GM10248 (cell line): ENCODE results near the gene LMCD1.

Source experiments
- CTCF ChIA-PET: fragments of 300-600 bp; sonication (Branson Sonifier 250); formaldehyde crosslinking; extraction: SDS; loops from one replicate; lab custom pipeline; 2021; ENCODE audit warnings: antibody characterized with exemption; lab: Yijun Ruan, JAX
- POLR2A ChIA-PET: fragments of 350-650 bp; sonication (Branson Sonifier 250); formaldehyde crosslinking; extraction: SDS; loops from one replicate; lab custom pipeline; 2020; ENCODE audit warnings: antibody characterized with exemption; lab: Yijun Ruan, JAX
- DNase-seq: peaks from one replicate; pipeline ENCODE4 v3.0.0; 2012; ENCODE audit errors: extremely low spot score
- TF ChIP-seq, protein P1 (sequence below): IDR thresholded peaks from 2 replicates; pipeline ENCODE4 v1.5.1; 2012; ENCODE audit warnings: mild to moderate bottlenecking, low read depth; ENCODE audit errors: extremely low read depth, missing control alignments, control extremely low read depth

The LMCD1 gene

DNA sequence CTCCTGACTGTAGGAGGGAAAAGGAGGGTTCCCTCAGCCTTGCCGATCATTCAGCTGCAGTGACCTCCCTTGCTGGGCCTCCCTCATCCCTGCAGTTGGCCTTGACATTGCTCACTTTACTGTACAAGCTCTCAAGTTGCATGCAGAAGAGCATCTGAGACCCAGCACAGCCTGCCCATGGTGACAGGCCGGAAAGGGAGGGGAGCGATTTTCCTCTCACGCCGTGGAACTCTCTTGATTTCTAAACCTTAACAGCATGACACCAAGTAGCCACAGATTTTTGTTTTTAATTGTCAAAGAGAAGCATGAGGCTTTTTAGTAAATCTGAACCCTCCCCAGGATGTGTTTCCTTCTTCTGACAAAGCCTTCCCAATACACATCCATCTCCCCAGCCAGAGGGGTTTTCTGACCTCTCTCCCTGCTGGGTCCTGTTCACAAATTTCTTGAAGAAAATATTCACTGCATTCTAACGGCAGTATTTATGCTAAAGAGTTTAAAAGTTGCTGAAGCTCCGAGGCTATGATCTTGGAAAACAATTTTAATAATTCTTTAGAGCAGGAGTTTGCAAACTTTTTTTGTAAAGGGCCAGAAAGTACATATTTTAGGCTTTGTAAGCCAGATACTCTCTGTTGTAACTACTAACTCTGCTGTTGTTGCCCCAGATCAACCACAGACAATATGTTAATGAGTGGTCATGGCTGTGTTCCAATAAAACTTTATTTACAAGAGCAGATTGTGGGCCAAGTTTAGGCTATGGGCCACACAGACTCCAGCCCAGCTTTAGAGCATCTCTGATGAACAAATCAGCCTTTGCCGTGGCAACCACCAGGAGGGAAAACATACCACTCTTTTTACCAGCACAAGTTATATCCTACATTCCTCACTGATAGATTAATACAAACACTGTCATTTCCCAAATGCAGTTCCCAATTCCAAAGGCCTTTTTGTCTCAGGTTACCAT, 34.8 kb downstream of the LMCD1 start:
- no peak for DNase-seq
- POLR2A ChIA-PET: no interaction called here
- TF ChIP-seq, protein P1, sequence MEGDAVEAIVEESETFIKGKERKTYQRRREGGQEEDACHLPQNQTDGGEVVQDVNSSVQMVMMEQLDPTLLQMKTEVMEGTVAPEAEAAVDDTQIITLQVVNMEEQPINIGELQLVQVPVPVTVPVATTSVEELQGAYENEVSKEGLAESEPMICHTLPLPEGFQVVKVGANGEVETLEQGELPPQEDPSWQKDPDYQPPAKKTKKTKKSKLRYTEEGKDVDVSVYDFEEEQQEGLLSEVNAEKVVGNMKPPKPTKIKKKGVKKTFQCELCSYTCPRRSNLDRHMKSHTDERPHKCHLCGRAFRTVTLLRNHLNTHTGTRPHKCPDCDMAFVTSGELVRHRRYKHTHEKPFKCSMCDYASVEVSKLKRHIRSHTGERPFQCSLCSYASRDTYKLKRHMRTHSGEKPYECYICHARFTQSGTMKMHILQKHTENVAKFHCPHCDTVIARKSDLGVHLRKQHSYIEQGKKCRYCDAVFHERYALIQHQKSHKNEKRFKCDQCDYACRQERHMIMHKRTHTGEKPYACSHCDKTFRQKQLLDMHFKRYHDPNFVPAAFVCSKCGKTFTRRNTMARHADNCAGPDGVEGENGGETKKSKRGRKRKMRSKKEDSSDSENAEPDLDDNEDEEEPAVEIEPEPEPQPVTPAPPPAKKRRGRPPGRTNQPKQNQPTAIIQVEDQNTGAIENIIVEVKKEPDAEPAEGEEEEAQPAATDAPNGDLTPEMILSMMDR: no peak
- CTCF ChIA-PET: interaction anchor here (1.0 to 1.9 kb wide), 3 partner anchors 12 to 31 kb away, joined by 3 to 4 read pairs (median 3); no protein-coding TSS in a partner anchor

DNA sequence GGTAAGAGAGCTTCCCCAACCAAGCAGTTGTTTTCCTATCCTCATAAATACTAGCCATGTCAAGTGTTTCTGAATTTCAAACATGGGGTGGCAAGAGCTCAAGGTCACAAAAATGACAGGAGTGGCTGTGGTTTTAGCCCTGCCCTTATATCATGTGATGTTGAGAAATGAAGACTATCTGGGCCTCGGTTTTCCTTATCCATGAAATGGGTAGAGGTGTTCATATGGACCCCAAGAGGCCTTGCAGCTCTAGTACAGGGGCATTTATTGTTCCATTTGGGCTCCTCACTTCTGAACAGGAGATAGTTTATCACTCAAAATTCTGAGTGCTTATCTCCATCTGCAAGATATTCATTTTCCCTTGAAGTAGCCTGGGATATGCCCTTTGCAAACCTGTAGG, 35.8 kb downstream of the LMCD1 start:
- ChIA-PET CTCF (no interaction called here), POLR2A (no interaction called here)
- TF ChIP-seq, protein P1: no peak
- DNase-seq: no peak

DNA sequence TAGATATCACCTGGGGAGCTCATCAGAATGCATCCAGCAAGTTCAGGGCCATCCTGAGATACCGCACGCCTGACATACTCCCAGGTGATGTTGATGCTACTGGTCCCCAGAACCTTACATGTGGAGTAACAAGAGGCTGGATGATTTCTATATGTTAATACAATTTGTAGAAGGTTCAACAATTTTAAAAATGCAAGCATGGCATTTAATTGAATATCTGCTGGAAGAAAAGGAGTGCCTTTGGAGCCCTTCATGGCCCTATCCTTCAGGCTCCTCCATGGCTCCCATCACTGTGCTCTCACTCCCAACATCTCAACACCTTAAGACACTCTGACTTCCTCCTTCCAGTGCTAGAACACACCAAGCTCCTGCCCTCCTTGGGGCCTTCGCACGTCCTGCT, 36.6 kb downstream of the LMCD1 start:
- ChIA-PET POLR2A (no interaction called here), CTCF (no interaction called here)
- TF ChIP-seq, protein P1: no peak
- no peak for DNase-seq

DNA sequence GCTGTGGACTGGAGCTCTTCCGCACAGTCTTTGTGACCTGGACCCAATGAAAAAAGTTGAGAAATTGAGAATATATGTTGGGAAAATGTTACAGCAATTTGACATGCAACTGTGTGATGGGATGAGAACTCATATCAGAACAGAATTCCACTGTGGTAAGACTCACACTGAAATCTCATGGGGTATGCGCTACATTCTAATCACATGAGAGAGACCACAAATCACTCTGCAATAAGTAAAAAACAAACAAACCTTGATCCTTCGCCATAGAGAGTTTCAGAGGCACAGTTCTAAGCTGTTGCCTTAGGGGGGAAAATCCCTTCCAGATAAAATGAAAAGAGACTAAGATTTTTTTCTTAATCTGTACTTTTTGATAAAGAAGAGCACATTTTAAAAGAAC, 37.3 kb downstream of the LMCD1 start:
- TF ChIP-seq, protein P1: no peak
- POLR2A ChIA-PET: no interaction called here

DNA sequence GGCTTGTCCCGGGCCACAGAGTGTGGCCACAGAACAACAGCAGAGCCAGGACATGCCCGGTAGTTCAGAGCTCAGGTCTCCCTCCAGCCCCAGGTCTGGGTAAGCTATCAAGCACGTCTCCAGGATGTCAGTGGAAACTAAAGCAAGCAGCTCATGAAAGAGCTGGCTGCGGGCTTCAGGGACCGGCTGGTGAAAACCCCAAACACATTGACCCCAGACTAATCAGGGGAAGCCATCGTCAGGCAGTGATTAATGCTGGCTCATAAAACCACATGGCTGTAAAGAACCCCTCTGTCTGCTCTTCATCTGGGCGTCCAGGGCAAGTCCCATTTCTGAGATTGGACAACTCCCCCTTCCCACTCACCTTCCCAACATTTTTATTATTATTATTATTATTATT, 37.8 kb downstream of the LMCD1 start:
- POLR2A ChIA-PET: no interaction called here

More for the DNA sequence above, 37.3 kb downstream of the LMCD1 start:
- no peak for DNase-seq
- CTCF ChIA-PET: no interaction called here

DNA sequence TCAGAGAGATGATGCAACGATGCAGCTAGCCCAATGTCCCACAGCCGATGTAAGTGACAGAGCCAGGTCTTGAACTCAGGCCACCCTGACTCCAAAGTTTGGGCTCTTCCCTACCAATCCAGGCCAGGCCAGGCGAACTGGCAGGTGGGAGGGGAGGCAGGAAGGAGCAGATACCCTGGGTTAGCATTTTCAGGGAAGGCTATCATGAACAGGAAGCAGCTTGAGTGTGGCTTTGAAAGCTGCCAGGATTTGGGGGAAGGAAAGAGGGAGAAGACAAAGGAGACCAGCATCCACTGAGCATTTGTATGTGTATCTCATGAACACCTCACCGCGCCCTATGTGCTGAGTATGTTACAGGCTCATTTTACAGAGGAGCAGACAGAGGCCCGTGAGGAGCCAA, 38.8 kb downstream of the LMCD1 start:
- ChIA-PET POLR2A (no interaction called here), CTCF (interaction anchor here (0.7 to 1.2 kb wide), 2 partner anchors 10 to 51 kb away, joined by 3 read pairs; no protein-coding TSS in a partner anchor)
- DNase-seq: no peak
- TF ChIP-seq, protein P1: no peak

More for the DNA sequence above, 37.8 kb downstream of the LMCD1 start:
- no peak for DNase-seq
- CTCF ChIA-PET: no interaction called here
- TF ChIP-seq, protein P1: no peak
